HepG2 (cell line): ENCODE data around the gene CDA. TPM values are rescaled to one million over a fixed set of nuclear protein-coding genes. Genes with fewer than 3 reads are reported as not detected.

Experiments
- ATAC-seq: fragments of 200-7000 bp; cut with Tn5 transposase; 3 replicates; pipeline ENCODE4 v1.9.1; 2020; ENCODE audit warnings: mild to moderate bottlenecking, moderate library complexity
- BruUV-seq: library from RNA; stranded (reverse); fragments of 400-500 nt; replicated peaks from 2 replicates; lab custom pipeline; 2021; lab: Mats Ljungman, UMichigan
- CTCF ChIA-PET: fragments of 300-600 bp; formaldehyde crosslinking; extraction: SDS; loops from one replicate; lab custom pipeline; 2021; ENCODE audit warnings: low total read pairs, inconsistent platforms, low intra/inter-chr PET ratio; lab: Yijun Ruan, JAX
- POLR2A ChIA-PET: fragments of 350-600 bp; sonication (Branson Sonifier 250); formaldehyde crosslinking; loops from one replicate; lab custom pipeline; 2020; ENCODE audit warnings: antibody characterized with exemption, inconsistent platforms; lab: Yijun Ruan, JAX
- DNase-seq: peaks from one replicate; pipeline ENCODE4 v3.0.0-alpha.2; 2015; ENCODE audit warnings: low spot score
- FAIRE-seq: peaks from 3 replicates; lab custom pipeline; 2011; peaks lifted over from hg19 to GRCh38; lab: Jason Lieb, UNC
- H2AFZ ChIP-seq: one replicate; pipeline ENCODE4 v1.6.1; 2011; ENCODE audit warnings: low read length, inconsistent platforms
- H3K27ac ChIP-seq: fragments of 300-600 bp; 3 replicates; pipeline ENCODE4 v1.8.0; 2011; ENCODE audit warnings: mixed run types, mild to moderate bottlenecking, mixed read lengths, low read length, inconsistent platforms; ENCODE audit not compliant: insufficient read depth; ENCODE audit errors: extremely low read length
- H3K27me3 ChIP-seq, 2 experiments: fragments of 200-600 bp in 1 of 2; 2 replicates in 1 of 2; 3 replicates in 1 of 2; pipeline versions ENCODE4 v1.6.0 to v1.8.0; 2011; ENCODE audit warnings: low read length in 2 of 2, mild to moderate bottlenecking in 2 of 2, moderate library complexity in 2 of 2, inconsistent platforms in 1 of 2; ENCODE audit not compliant: insufficient read depth in 2 of 2, control insufficient read depth in 1 of 2
- H3K36me3 ChIP-seq, 2 experiments: fragments of 200-600 bp in 1 of 2; replicated peaks in 1 of 2; 2 replicates in 1 of 2; 3 replicates in 1 of 2; pipeline versions ENCODE4 v1.5.1 to v1.8.0; 2011; ENCODE audit warnings: low read length in 2 of 2, inconsistent platforms in 1 of 2; ENCODE audit not compliant: insufficient read depth in 2 of 2, control insufficient read depth in 1 of 2
- H3K4me1 ChIP-seq: 2 replicates; pipeline ENCODE4 v1.5.1; 2012; ENCODE audit warnings: low read length, inconsistent platforms; ENCODE audit not compliant: insufficient read depth
- H3K4me2 ChIP-seq: 2 replicates; pipeline ENCODE4 v1.6.0; 2011; ENCODE audit warnings: low read depth, low read length, inconsistent platforms
- H3K4me3 ChIP-seq, 3 experiments: fragments of 200-600 bp in 1 of 3; sonication (generic), shearing (Covaris generic) in 1 of 3; replicated peaks in 1 of 3; 2 replicates each; pipeline ENCODE4 v1.5.1; 2011 to 2016; ENCODE audit warnings: low read length in 3 of 3, inconsistent platforms in 2 of 3, low read depth in 2 of 3, mild to moderate bottlenecking in 2 of 3, control low read depth in 1 of 3, mixed read lengths in 1 of 3; ENCODE audit not compliant: insufficient read depth in 1 of 3
- H3K79me2 ChIP-seq: one replicate; pipeline ENCODE4 v1.6.1; 2011; ENCODE audit warnings: low read length, inconsistent platforms; ENCODE audit not compliant: insufficient read depth
- H3K9ac ChIP-seq: 2 replicates; pipeline ENCODE4 v1.6.0; 2011; ENCODE audit warnings: mild to moderate bottlenecking, low read depth, low read length, inconsistent platforms; ENCODE audit not compliant: insufficient read depth
- H3K9me3 ChIP-seq: 2 replicates; pipeline ENCODE4 v1.5.1; 2012; ENCODE audit warnings: mild to moderate bottlenecking, low read length
- H4K20me1 ChIP-seq: 2 replicates; pipeline ENCODE4 v1.6.0; 2011; ENCODE audit warnings: inconsistent platforms, mild to moderate bottlenecking, low read length, moderate library complexity; ENCODE audit not compliant: insufficient read depth
- CHD4 ChIP-seq: fragments of 200-600 bp; sonication (generic); IDR thresholded peaks from 2 replicates; pipeline ENCODE4 v1.7.0; 2017; ENCODE audit warnings: mild to moderate bottlenecking, low read length, borderline replicate concordance
- DNMT1 ChIP-seq: sonication (generic); formaldehyde crosslinking; IDR thresholded peaks from 2 replicates; pipeline ENCODE4 v1.5.1; 2020; ENCODE audit warnings: mild to moderate bottlenecking, missing genetic modification reagents
- KLF15 ChIP-seq: sonication (generic); formaldehyde crosslinking; IDR thresholded peaks from 2 replicates; pipeline ENCODE4 v1.8.1; 2023; ENCODE audit warnings: borderline replicate concordance, mild to moderate bottlenecking, inconsistent platforms, missing genetic modification reagents, mixed read lengths
- NFKB2 ChIP-seq: sonication (generic); formaldehyde crosslinking; IDR thresholded peaks from 2 replicates; pipeline ENCODE4 v1.4.0; 2020; ENCODE audit warnings: missing genetic modification reagents, borderline replicate concordance
- ONECUT2 ChIP-seq: sonication (generic); formaldehyde crosslinking; IDR thresholded peaks from 2 replicates; pipeline ENCODE4 v1.4.0; 2020; ENCODE audit warnings: missing genetic modification reagents
- RARA ChIP-seq: IDR thresholded peaks from 2 replicates; pipeline ENCODE4 v1.6.1; 2016; ENCODE audit warnings: missing genetic modification reagents, missing compliant biosample characterization
- ZBTB42 ChIP-seq: sonication (generic); formaldehyde crosslinking; IDR thresholded peaks from 2 replicates; pipeline ENCODE4 v1.5.0; 2020; ENCODE audit warnings: mild to moderate bottlenecking, missing genetic modification reagents
- WGBS: methylation state at CpG from one replicate; pipeline ENCODE4 v1.1.6; 2017; ENCODE audit warnings: low lambda C conversion rate; 5-methylcytosine and 5-hydroxymethylcytosine counted together
- in situ Hi-C: cut with HindIII; loops from 2 replicates; pipeline ENCODE4 v1.10.0; 2017; ENCODE audit warnings: low pct_unique_long_range_greater_than_20kb; ENCODE audit not compliant: extremely low pct_ligation_motif_present
- intact Hi-C: fragments of 100-400 bp; cut with micrococcal nuclease; formaldehyde crosslinking; loops from one replicate; pipeline ENCODE4 v1.10.0; 2022; ENCODE audit not compliant: unreplicated experiment
- polyA plus RNA-seq, 8 experiments: library from polyadenylated mRNA; depleted of rRNA in 3 of 8; stranded (reverse) in 7 of 8; unstranded in 1 of 8; fragments of >200 nt; fragmentation: Illumina TruSeq in 4 of 8; extraction: Trizol in 4 of 8; gene quantifications; 2 replicates each; pipeline versions ENCODE4 v1.2.1 to v1.2.3, GENCODE V29; 2011 to 2016; ENCODE audit warnings: low read depth in 4 of 8, missing spikeins in 1 of 8, mixed read lengths in 1 of 8; ENCODE audit not compliant: insufficient read depth in 1 of 8
- total RNA-seq, 5 experiments: library from RNA; depleted of rRNA; stranded (reverse); fragments of >200 nt; fragmentation: Illumina TruSeq; extraction: Trizol; gene quantifications; 2 replicates each; pipeline ENCODE4 v1.2.3, GENCODE V29; 2016; ENCODE audit warnings: low read depth in 1 of 5
- TF ChIP-seq, protein P1 (sequence below): fragments of 450-650 bp; IDR thresholded peaks from 2 replicates; pipeline ENCODE4 v1.6.1; 2017
- TF ChIP-seq, protein P2 (sequence below): sonication (generic); formaldehyde crosslinking; IDR thresholded peaks from 2 replicates; pipeline ENCODE4 v1.4.0; 2020; ENCODE audit warnings: low read depth, mild to moderate bottlenecking, missing genetic modification reagents

The CDA gene
- total and polyA plus RNA-seq, 2 of the 13 experiments (the other 11 are each of a cell fraction or from before 2014, with no cell fraction given): 0.66 to 2.1 TPM

DNA sequence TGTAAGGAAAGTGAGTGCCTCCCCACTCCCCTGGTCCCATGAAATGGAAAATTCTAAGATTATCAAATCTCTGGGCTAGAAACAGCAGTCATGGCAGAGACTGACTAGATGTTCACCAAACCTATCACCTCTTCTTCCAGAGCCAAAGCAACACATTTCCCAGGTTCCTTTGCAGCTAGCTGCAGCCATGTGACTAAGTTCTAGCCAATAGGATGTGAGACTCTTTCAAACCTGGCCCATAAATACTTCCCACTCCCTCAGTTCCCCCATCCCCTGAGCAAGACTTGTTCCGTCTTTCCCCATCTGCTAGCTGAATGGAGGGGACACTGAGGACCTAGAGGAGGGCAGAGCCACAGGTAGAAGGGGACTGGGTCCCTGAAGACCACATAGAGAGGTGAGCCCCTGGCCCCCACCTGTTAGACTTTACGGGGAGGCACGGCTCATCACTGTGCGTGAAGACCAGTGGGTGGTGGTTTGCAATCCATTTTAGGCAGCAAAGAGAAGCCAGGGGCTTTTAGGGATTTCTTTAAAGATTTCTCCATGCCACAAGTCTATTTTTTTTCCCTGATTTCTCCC is 19.3 kb upstream of the CDA start:
- H3K4me1 ChIP-seq: peaks cover 8% of the 10 kb centered on the region
- H3K27ac ChIP-seq: no peak overlapping the region
- ATAC-seq (no peak), DNase-seq (no peak)
- no peak overlapping the region for H2AFZ ChIP-seq
- in situ Hi-C loops: no loop called here
- H3K4me3 ChIP-seq: no peak overlapping the region
- no peaks in the 10 kb centered on the region for H4K20me1 ChIP-seq
- no peaks in the 10 kb centered on the region for H3K36me3 ChIP-seq
- TF ChIP-seq NFKB2 (CRISPR knock-in tag) (no peak), RARA (no peak), CHD4 (no peak), KLF15 (no peak), ZBTB42 (CRISPR knock-in tag) (no peak), DNMT1 (no peak), ONECUT2 (CRISPR knock-in tag) (no peak)
- TF ChIP-seq, protein P1, sequence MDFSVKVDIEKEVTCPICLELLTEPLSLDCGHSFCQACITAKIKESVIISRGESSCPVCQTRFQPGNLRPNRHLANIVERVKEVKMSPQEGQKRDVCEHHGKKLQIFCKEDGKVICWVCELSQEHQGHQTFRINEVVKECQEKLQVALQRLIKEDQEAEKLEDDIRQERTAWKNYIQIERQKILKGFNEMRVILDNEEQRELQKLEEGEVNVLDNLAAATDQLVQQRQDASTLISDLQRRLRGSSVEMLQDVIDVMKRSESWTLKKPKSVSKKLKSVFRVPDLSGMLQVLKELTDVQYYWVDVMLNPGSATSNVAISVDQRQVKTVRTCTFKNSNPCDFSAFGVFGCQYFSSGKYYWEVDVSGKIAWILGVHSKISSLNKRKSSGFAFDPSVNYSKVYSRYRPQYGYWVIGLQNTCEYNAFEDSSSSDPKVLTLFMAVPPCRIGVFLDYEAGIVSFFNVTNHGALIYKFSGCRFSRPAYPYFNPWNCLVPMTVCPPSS: no peak
- TF ChIP-seq, protein P2, sequence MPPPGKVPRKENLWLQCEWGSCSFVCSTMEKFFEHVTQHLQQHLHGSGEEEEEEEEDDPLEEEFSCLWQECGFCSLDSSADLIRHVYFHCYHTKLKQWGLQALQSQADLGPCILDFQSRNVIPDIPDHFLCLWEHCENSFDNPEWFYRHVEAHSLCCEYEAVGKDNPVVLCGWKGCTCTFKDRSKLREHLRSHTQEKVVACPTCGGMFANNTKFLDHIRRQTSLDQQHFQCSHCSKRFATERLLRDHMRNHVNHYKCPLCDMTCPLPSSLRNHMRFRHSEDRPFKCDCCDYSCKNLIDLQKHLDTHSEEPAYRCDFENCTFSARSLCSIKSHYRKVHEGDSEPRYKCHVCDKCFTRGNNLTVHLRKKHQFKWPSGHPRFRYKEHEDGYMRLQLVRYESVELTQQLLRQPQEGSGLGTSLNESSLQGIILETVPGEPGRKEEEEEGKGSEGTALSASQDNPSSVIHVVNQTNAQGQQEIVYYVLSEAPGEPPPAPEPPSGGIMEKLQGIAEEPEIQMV: no peak
- TF ChIP-seq, all 625 proteins: peak for 0
- POLR2A ChIA-PET: no interaction called here
- FAIRE-seq: no peak
- intact Hi-C loops: loop anchor here (5.0 kb wide), 1 partner anchor 47 kb away; no protein-coding TSS in a partner anchor
- Histone ChIP-seq H3K4me2 (no peak overlapping the region), H3K9ac (no peak overlapping the region), H3K9me3 (peaks cover 4% of the 10 kb centered on the region; the same call in 1 of the 2 replicates), H3K79me2 (no peaks in the 10 kb centered on the region), H3K27me3 (peaks cover 1 to 9% of the 10 kb centered on the region in 2 experiments; a peak in 1 of 5 replicates)
- no TSS peak for BruUV-seq
- 86% methylated on average over 4 of the region's 4 CpGs for WGBS
- CTCF ChIA-PET: no interaction called here
